ENCODE measurements around the gene PALD1. TPM values are rescaled to one million over a fixed set of nuclear protein-coding genes. Genes with fewer than 3 reads are reported as not detected.

The PALD1 gene
- total RNA-seq, 1 experiment from 2014 or later, result 33.1 TPM

DNA sequence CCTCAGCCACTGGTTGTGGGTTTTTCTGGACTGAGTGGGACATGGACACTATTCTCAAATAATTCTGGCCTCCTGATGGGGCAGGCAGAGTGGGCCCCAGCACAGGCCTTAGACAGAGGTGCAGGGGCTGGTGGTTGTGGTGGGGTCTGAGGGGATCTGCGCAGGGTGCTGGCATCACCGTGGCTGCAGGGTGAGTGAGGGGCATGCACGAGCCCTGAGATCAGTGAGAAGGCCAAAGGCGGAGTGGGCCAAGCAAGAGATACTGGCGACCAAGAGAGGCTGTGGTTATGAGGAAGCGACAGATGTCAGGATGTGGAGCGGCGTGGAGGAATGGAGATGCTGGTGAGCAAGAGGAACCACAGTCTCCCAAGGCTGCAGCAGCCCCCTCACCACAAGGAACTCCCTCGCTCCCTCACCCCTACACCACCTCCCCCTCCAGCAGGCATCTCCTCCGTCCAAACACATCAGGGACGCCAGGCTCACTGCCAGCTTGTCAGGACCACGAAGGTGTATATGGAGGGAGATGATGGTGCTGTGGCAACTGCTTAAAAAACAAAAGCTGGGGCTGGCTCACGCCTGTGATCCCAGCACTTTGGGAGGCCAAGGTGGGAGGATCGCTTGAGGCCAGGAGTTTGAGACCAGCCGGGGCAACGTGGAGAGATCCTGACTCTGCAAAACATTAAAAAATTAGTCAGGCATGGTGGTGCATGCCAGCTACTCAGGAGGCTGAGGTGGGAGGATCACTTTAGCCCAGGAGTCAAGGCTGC, 114.4 kb downstream of the PALD1 start:
- H3K4me2 ChIP-seq (ENCODE audit: low read length), result no peak overlapping the region
- no peak overlapping the region for H3K4me3 ChIP-seq (replicated peaks in 1 of 2; ENCODE audit: low read depth in 1 of 2, low read length in 2 of 2)
- ChIA-PET POLR2A (no interaction called here), RAD21 (ENCODE audit: low non-redundant PET in 1 of 2, low total read pairs in 2 of 2, uncharacterized antibody in 2 of 2, unreplicated experiment in 2 of 2) (no interaction called here), CTCF (no interaction called here)
- intact Hi-C loops (cut with micrococcal nuclease), result no loop called here
- H4K20me1 ChIP-seq (ENCODE audit: insufficient read depth), result no peaks in the 10 kb centered on the region
- H2AFZ ChIP-seq (ENCODE audit: low read depth, low read length, poor library complexity, severe bottlenecking), result no peak overlapping the region
- DNase-seq (ENCODE audit: low read depth, low spot score), result no peak
- ATAC-seq, result no peak
- H3K9me3 ChIP-seq (ENCODE audit: control insufficient read depth in 1 of 2, insufficient read depth in 1 of 2, low read depth in 1 of 2, low read length in 2 of 2), result no peaks in the 10 kb centered on the region
- H3K79me2 ChIP-seq (ENCODE audit: insufficient read depth, low read length), result no peaks in the 10 kb centered on the region
- H3K27ac ChIP-seq (ENCODE audit: low read depth, low read length), result no peak overlapping the region; the same call in 1 of the 2 replicates
- TF ChIP-seq, protein P1, sequence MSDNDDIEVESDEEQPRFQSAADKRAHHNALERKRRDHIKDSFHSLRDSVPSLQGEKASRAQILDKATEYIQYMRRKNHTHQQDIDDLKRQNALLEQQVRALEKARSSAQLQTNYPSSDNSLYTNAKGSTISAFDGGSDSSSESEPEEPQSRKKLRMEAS (IDR thresholded peaks at IDR 0.05), result no peak
- TF ChIP-seq ELF1 (IDR thresholded peaks at IDR 0.05; ENCODE audit: borderline replicate concordance, low read depth) (no peak), YY1 (IDR thresholded peaks at IDR 0.05; ENCODE audit: extremely low read depth, insufficient replicate concordance, low read depth, low read length) (no peak), EZH2 (IDR thresholded peaks at IDR 0.05) (no peak), FOSL1 (IDR thresholded peaks at IDR 0.05; ENCODE audit: low read depth) (no peak), ZFX (IDR thresholded peaks at IDR 0.05) (no peak), SP1 (IDR thresholded peaks at IDR 0.05; ENCODE audit: low read depth) (no peak)
- TF ChIP-seq, protein P2, sequence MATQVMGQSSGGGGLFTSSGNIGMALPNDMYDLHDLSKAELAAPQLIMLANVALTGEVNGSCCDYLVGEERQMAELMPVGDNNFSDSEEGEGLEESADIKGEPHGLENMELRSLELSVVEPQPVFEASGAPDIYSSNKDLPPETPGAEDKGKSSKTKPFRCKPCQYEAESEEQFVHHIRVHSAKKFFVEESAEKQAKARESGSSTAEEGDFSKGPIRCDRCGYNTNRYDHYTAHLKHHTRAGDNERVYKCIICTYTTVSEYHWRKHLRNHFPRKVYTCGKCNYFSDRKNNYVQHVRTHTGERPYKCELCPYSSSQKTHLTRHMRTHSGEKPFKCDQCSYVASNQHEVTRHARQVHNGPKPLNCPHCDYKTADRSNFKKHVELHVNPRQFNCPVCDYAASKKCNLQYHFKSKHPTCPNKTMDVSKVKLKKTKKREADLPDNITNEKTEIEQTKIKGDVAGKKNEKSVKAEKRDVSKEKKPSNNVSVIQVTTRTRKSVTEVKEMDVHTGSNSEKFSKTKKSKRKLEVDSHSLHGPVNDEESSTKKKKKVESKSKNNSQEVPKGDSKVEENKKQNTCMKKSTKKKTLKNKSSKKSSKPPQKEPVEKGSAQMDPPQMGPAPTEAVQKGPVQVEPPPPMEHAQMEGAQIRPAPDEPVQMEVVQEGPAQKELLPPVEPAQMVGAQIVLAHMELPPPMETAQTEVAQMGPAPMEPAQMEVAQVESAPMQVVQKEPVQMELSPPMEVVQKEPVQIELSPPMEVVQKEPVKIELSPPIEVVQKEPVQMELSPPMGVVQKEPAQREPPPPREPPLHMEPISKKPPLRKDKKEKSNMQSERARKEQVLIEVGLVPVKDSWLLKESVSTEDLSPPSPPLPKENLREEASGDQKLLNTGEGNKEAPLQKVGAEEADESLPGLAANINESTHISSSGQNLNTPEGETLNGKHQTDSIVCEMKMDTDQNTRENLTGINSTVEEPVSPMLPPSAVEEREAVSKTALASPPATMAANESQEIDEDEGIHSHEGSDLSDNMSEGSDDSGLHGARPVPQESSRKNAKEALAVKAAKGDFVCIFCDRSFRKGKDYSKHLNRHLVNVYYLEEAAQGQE (IDR thresholded peaks at IDR 0.05; ENCODE audit: low read depth), result no peak
- TF ChIP-seq, protein P3, sequence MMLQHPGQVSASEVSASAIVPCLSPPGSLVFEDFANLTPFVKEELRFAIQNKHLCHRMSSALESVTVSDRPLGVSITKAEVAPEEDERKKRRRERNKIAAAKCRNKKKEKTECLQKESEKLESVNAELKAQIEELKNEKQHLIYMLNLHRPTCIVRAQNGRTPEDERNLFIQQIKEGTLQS (IDR thresholded peaks at IDR 0.05), result no peak
- no peaks in the 10 kb centered on the region for H3K36me3 ChIP-seq (ENCODE audit: control insufficient read depth in 1 of 2, insufficient read depth in 2 of 2, low read length in 2 of 2)
- no peaks in the 10 kb centered on the region for H3K27me3 ChIP-seq (ENCODE audit: insufficient read depth, low read length)
- no TSS peak for BruUV-seq (replicated peaks)
- peaks cover 43 to 83% of the 10 kb centered on the region in 2 experiments for H3K4me1 ChIP-seq (ENCODE audit: control insufficient read depth in 1 of 2, insufficient read depth in 2 of 2, low read length in 2 of 2)
- no peaks in the 10 kb centered on the region for H3K9me2 ChIP-seq (ENCODE audit: insufficient read depth)
- no peak overlapping the region for H3K9ac ChIP-seq (ENCODE audit: low read length)

All from HCT116 (cell line).